HFFc6 (cell line): ENCODE measurements around the gene BTBD7. TPM values are rescaled to one million over a fixed set of nuclear protein-coding genes. Genes with fewer than 3 reads are reported as not detected.
"Not testable (repeated sequence)": the region's sequence is repeated elsewhere in the genome, so short reads cannot be mapped to it uniquely, and the experiment has no call there.

Experiments used
- DNase-seq: peaks from one replicate; pipeline ENCODE4 v3.0.0-alpha.2; 2018
- H3K27ac Mint-ChIP-seq: 2 replicates; pipeline ENCODE4 v1.8.0; 2020; ENCODE audit warnings: mild to moderate bottlenecking, mixed read lengths
- H3K27me3 Mint-ChIP-seq: 2 replicates; pipeline ENCODE4 v1.8.0; 2021; ENCODE audit warnings: mild to moderate bottlenecking, moderate library complexity, mixed read lengths; ENCODE audit not compliant: insufficient read depth
- H3K36me3 Mint-ChIP-seq: 2 replicates; pipeline ENCODE4 v1.8.0; 2021; ENCODE audit warnings: low read depth, mixed read lengths
- H3K4me1 Mint-ChIP-seq: 2 replicates; pipeline ENCODE4 v1.8.0; 2020; ENCODE audit warnings: low read depth, mixed read lengths
- H3K4me3 Mint-ChIP-seq: 2 replicates; pipeline ENCODE4 v1.8.0; 2020; ENCODE audit warnings: mild to moderate bottlenecking, moderate library complexity, mixed read lengths
- H3K9me3 Mint-ChIP-seq: 2 replicates; pipeline ENCODE4 v1.8.0; 2020; ENCODE audit warnings: mild to moderate bottlenecking, mixed read lengths
- CTCF ChIP-seq: fragments of 200-600 bp; sonication (generic); IDR thresholded peaks from 2 replicates; pipeline ENCODE4 v1.5.0; 2021; ENCODE audit warnings: antibody characterized with exemption, mild to moderate bottlenecking
- total RNA-seq, 6 experiments: library from RNA; stranded (reverse); fragmentation: NEBNext Ultra II Directional; extraction: Animal tissue kit (Norgen Biotek cat#: 25700); gene quantifications; 2 replicates in 1 of 6; 3 replicates in 5 of 6; pipeline ENCODE4 v1.2.3, GENCODE V29; 2021

Gene BTBD7
- total RNA-seq, 6 experiments from 2014 or later, result 36.8 to 45.6 (median 40.0) TPM

GRCh38 chr14:93369713-93370266, 37.0 kb upstream of the BTBD7 start:
- DNase-seq, result no peak
- no peak overlapping the region for H3K4me3 Mint-ChIP-seq

GRCh38 chr14:93368996-93369712, 36.3 kb upstream of the BTBD7 start:
- no peak for DNase-seq
- Mint-ChIP-seq H3K27ac (no peak overlapping the region), H3K4me1 (no peaks in the 10 kb centered on the region), H3K9me3 (no peaks in the 10 kb centered on the region; the same call in 1 of the 2 replicates), H3K36me3 (no peaks in the 10 kb centered on the region), H3K27me3 (no peaks in the 10 kb centered on the region), H3K4me3 (no peak overlapping the region)
- no peak for TF ChIP-seq CTCF

More at GRCh38 chr14:93369713-93370266, 37.0 kb upstream of the BTBD7 start:
- Mint-ChIP-seq H3K4me1 (no peaks in the 10 kb centered on the region), H3K36me3 (no peaks in the 10 kb centered on the region), H3K27ac (no peak overlapping the region), H3K27me3 (no peaks in the 10 kb centered on the region), H3K9me3 (no peaks in the 10 kb centered on the region; the same call in 1 of the 2 replicates)
- TF ChIP-seq CTCF, result no peak

- H3K4me3 Mint-ChIP-seq, H3K4me1 Mint-ChIP-seq, H3K36me3 Mint-ChIP-seq, H3K9me3 Mint-ChIP-seq, H3K27ac Mint-ChIP-seq, H3K27me3 Mint-ChIP-seq, DNase-seq: not testable (repeated sequence)
Measured at GRCh38 chr14:93354873-93355272, 22.0 kb upstream of the BTBD7 start.

GRCh38 chr14:93348292-93348691, 15.5 kb upstream of the BTBD7 start:
- H3K4me3 Mint-ChIP-seq, result no peak overlapping the region
- DNase-seq, result no peak
- no peak overlapping the region for H3K27ac Mint-ChIP-seq
- H3K27me3 Mint-ChIP-seq, result peaks cover 4% of the 10 kb centered on the region
- no peaks in the 10 kb centered on the region for H3K4me1 Mint-ChIP-seq
- H3K9me3 Mint-ChIP-seq, result no peaks in the 10 kb centered on the region
- no peak for TF ChIP-seq CTCF
- no peaks in the 10 kb centered on the region for H3K36me3 Mint-ChIP-seq

GRCh38 chr14:93347850-93348249, 15.0 kb upstream of the BTBD7 start:
- no peaks in the 10 kb centered on the region for H3K4me1 Mint-ChIP-seq
- H3K27me3 Mint-ChIP-seq, result peaks cover 4% of the 10 kb centered on the region
- no peaks in the 10 kb centered on the region for H3K9me3 Mint-ChIP-seq
- no peak for TF ChIP-seq CTCF
- no peak overlapping the region for H3K4me3 Mint-ChIP-seq
- no peak for DNase-seq
- H3K36me3 Mint-ChIP-seq, result no peaks in the 10 kb centered on the region
- H3K27ac Mint-ChIP-seq, result no peak overlapping the region

GRCh38 chr14:93346926-93347721, 14.3 kb upstream of the BTBD7 start, which contains the start of gene COX8C:
Gene COX8C, plus strand, starts transcription at chr14:93347182. Its CDS starts 87 bp downstream, at chr14:93347269.
- H3K27ac Mint-ChIP-seq, result no peak within 1 kb of the TSS
- H3K9me3 Mint-ChIP-seq, result no peaks in the 10 kb centered on the region
- H3K4me3 Mint-ChIP-seq, result no peak within 1 kb of the TSS
- peaks cover 4% of the 10 kb centered on the region for H3K27me3 Mint-ChIP-seq
- TF ChIP-seq CTCF, result peak; percentile 28; the same call in 1 of the 2 replicates
- no peak for DNase-seq
- no peaks in the 10 kb centered on the region for H3K4me1 Mint-ChIP-seq
- no peaks in the 10 kb centered on the region for H3K36me3 Mint-ChIP-seq
